H1 (cell line): ENCODE results near the gene SLC26A8. TPM values are rescaled to one million over a fixed set of nuclear protein-coding genes. Genes with fewer than 3 reads are reported as not detected.

Source experiments
- CEBPB ChIP-seq: IDR thresholded peaks from 2 replicates; pipeline ENCODE4 v1.6.1; 2012; ENCODE audit warnings: low read depth, low read length
- CHD1 ChIP-seq: IDR thresholded peaks from 2 replicates; pipeline ENCODE4 v1.6.1; 2012; ENCODE audit warnings: low read depth, low read length, improper control_type of control experiment
- SUZ12 ChIP-seq: fragments of 200-600 bp; sonication (generic); IDR thresholded peaks from 2 replicates; pipeline ENCODE4 v1.6.1; 2012; ENCODE audit warnings: mild to moderate bottlenecking, inconsistent platforms, low read length, moderate library complexity, mixed read lengths
- TBP ChIP-seq: IDR thresholded peaks from 2 replicates; pipeline ENCODE4 v1.6.1; 2011; ENCODE audit warnings: low read depth, low read length, improper control_type of control experiment
- polyA plus RNA-seq, 7 experiments: library from polyadenylated mRNA; depleted of rRNA in 3 of 7; stranded (reverse) in 5 of 7; unstranded in 2 of 7; fragments of >200 nt in 5 of 7; fragments of 200-250 nt in 2 of 7; gene quantifications; 1 replicate in 5 of 7; 2 replicates in 1 of 7; 4 replicates in 1 of 7; pipeline versions ENCODE4 v1.2.1 to v1.2.3, GENCODE V29; 2011 to 2013; ENCODE audit warnings: missing spikeins in 2 of 7, mixed read lengths in 2 of 7
- total RNA-seq: library from RNA; stranded (reverse); fragmentation: NEBNext Ultra II Directional; extraction: Animal tissue kit (Norgen Biotek cat#: 25700); gene quantifications from 2 replicates; pipeline ENCODE4 v1.2.1, GENCODE V29; 2021

SLC26A8 gene
- total and polyA plus RNA-seq, 2 of the 8 experiments (the other 6 are each of a cell fraction or from before 2014, with no cell fraction given) = 0.56 to 0.57 TPM

DNA sequence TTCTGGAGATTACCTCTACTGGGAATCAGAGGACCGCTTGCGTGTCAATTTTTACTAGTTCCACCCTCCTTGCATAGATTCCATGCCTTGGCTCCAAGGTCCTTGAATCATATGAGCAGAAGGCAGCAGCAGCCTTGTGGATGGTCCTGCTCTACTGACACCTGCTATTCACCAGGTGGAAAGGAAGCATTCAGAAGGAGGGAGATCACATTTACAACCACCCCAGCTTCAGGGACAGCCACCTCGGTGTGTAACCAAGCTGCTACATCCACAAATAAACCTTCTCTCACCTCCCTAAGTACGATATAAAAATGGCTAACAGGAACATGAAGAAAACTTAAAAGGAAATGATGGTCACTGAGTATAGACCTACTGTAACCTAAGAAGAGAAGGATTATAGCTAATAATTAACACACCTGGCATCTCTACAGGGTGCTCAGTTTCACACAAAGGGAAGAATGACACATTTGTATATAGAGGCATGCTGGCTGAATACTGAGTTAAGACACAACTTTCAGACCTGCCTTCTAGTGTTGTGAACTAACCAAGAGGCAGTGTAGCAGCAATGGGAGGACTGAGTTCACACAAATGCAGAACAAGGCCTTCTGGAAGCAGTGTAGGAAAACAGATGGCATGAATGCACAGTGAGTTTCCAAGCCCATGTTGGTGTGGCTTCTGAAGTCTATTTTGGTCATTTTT, 57.2 kb downstream of the SLC26A8 start (continued):
- TF ChIP-seq SUZ12 = no peak
- TF ChIP-seq TBP = no peak
- TF ChIP-seq CHD1 = no peak
- TF ChIP-seq CEBPB = no peak
